Astrocyte (in vitro differentiated cells and primary cell): ENCODE results near the gene CCR5AS.

Source experiments
- EZH2 ChIP-seq: IDR thresholded peaks from 2 replicates; pipeline ENCODE4 v1.6.1; 2012; ENCODE audit warnings: mild to moderate bottlenecking, low read length, inconsistent platforms; ENCODE audit not compliant: insufficient read depth
- TF ChIP-seq, protein P1 (sequence below): IDR thresholded peaks from 2 replicates; pipeline ENCODE4 v1.5.1; 2011; ENCODE audit warnings: low read depth, mild to moderate bottlenecking, inconsistent platforms, low read length, moderate library complexity; ENCODE audit not compliant: insufficient read depth

DNA sequence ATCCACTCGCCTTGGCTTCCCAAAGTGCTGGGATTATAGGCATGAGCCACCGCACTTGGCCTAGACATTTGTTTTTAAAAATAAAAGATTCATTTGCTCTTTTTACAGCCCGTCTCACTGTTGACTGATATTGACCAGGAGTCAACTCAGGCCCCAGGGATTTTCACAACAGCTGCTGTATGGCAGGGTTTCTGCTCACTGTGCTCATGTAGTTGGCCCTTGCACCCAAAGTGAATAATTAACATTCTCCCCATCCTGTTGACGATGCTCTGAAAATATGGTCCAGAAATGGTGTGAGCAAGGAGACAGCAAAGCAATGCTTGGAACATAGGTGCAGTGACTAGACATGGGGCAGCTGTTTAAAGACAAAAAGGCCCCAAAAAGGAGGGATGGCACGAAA is 39.1 kb downstream of the CCR5AS start:
- TF ChIP-seq, protein P1, sequence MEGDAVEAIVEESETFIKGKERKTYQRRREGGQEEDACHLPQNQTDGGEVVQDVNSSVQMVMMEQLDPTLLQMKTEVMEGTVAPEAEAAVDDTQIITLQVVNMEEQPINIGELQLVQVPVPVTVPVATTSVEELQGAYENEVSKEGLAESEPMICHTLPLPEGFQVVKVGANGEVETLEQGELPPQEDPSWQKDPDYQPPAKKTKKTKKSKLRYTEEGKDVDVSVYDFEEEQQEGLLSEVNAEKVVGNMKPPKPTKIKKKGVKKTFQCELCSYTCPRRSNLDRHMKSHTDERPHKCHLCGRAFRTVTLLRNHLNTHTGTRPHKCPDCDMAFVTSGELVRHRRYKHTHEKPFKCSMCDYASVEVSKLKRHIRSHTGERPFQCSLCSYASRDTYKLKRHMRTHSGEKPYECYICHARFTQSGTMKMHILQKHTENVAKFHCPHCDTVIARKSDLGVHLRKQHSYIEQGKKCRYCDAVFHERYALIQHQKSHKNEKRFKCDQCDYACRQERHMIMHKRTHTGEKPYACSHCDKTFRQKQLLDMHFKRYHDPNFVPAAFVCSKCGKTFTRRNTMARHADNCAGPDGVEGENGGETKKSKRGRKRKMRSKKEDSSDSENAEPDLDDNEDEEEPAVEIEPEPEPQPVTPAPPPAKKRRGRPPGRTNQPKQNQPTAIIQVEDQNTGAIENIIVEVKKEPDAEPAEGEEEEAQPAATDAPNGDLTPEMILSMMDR = no peak
- TF ChIP-seq EZH2 = no peak
